Mesendoderm (in vitro differentiated cells): ENCODE data around the gene UBE2E2.

Source experiments
- DNase-seq: peaks from one replicate; pipeline ENCODE4 v3.0.0; 2013
- H2AK5ac ChIP-seq: 2 replicates; pipeline ENCODE4 v1.6.1; 2013; ENCODE audit warnings: low read length, inconsistent platforms
- H2BK120ac ChIP-seq: 2 replicates; pipeline ENCODE4 v1.6.1; 2013; ENCODE audit warnings: low read depth, mild to moderate bottlenecking, low read length, moderate library complexity, mixed read lengths
- H2BK15ac ChIP-seq: replicated peaks from 2 replicates; pipeline ENCODE4 v1.6.1; 2013; ENCODE audit warnings: low read depth, mild to moderate bottlenecking, moderate library complexity
- H2BK5ac ChIP-seq: 2 replicates; pipeline ENCODE4 v1.6.1; 2013; ENCODE audit warnings: low read length, inconsistent platforms
- H3K18ac ChIP-seq: 2 replicates; pipeline ENCODE4 v1.6.1; 2013; ENCODE audit warnings: mild to moderate bottlenecking, low read length, mixed read lengths
- H3K23ac ChIP-seq: one replicate; pipeline ENCODE4 v1.6.1; 2013; ENCODE audit warnings: low read length
- H3K27ac ChIP-seq: 2 replicates; pipeline ENCODE4 v1.5.1; 2013; ENCODE audit warnings: low read depth, mild to moderate bottlenecking, inconsistent platforms, low read length, moderate library complexity
- H3K27me3 ChIP-seq: 2 replicates; pipeline ENCODE4 v1.6.1; 2013; ENCODE audit warnings: low read length, control low read depth, mild to moderate bottlenecking, inconsistent platforms; ENCODE audit not compliant: insufficient read depth, poor library complexity
- H3K36me3 ChIP-seq: 2 replicates; pipeline ENCODE4 v1.6.1; 2013; ENCODE audit warnings: low read length, inconsistent platforms; ENCODE audit not compliant: control insufficient read depth, insufficient read depth
- H3K4ac ChIP-seq: one replicate; pipeline ENCODE4 v1.6.1; 2013; ENCODE audit warnings: low read depth, mild to moderate bottlenecking, low read length, moderate library complexity
- H3K4me1 ChIP-seq: 2 replicates; pipeline ENCODE4 v1.6.1; 2013; ENCODE audit warnings: low read depth, low read length, inconsistent platforms; ENCODE audit not compliant: control insufficient read depth
- H3K4me2 ChIP-seq: 2 replicates; pipeline ENCODE4 v1.6.1; 2013; ENCODE audit warnings: low read length
- H3K4me3 ChIP-seq: 2 replicates; pipeline ENCODE4 v1.5.1; 2013; ENCODE audit warnings: mild to moderate bottlenecking, low read length
- H3K56ac ChIP-seq: one replicate; pipeline ENCODE4 v1.6.1; 2013; ENCODE audit warnings: low read length
- H3K79me1 ChIP-seq: 2 replicates; pipeline ENCODE4 v1.6.1; 2013; ENCODE audit warnings: low read length, inconsistent platforms
- H3K79me2 ChIP-seq: 2 replicates; pipeline ENCODE4 v1.6.1; 2013; ENCODE audit warnings: mild to moderate bottlenecking, low read length; ENCODE audit not compliant: control insufficient read depth, insufficient read depth
- H3K9ac ChIP-seq: 2 replicates; pipeline ENCODE4 v1.6.1; 2013; ENCODE audit warnings: low read length, inconsistent platforms
- H4K5ac ChIP-seq: one replicate; pipeline ENCODE4 v1.6.1; 2013; ENCODE audit warnings: low read length
- H4K8ac ChIP-seq: one replicate; pipeline ENCODE4 v1.6.1; 2013; ENCODE audit warnings: low read depth, mild to moderate bottlenecking, control low read depth, low read length, moderate library complexity
- WGBS: extraction: QIAGEN DNeasy Blood & Tissue Kit; methylation state at CpG from one replicate; pipeline ENCODE4 v1.1.7; 2013; ENCODE audit warnings: low lambda C conversion rate, missing lambda C conversion rate; ENCODE audit not compliant: insufficient coverage; ENCODE audit errors: extremely low coverage; 5-methylcytosine and 5-hydroxymethylcytosine counted together

Gene UBE2E2

GRCh38 chr3:23439080-23439479 lies 236.0 kb downstream of the UBE2E2 start:
- H4K8ac ChIP-seq: no peak overlapping the region
- H3K4me3 ChIP-seq: no peak overlapping the region
- H2AK5ac ChIP-seq: no peak overlapping the region
- H4K5ac ChIP-seq: no peak overlapping the region
- H3K4ac ChIP-seq: no peak overlapping the region
- DNase-seq: no peak
- H3K18ac ChIP-seq: no peak overlapping the region
- no peaks in the 10 kb centered on the region for H3K27me3 ChIP-seq
- H3K27ac ChIP-seq: no peak overlapping the region
- H3K23ac ChIP-seq: no peak overlapping the region
- no peaks in the 10 kb centered on the region for H3K4me1 ChIP-seq
- no CpG with 5 or more reads among the region's 2 CpGs for WGBS
- H2BK120ac ChIP-seq: no peak overlapping the region
- H3K79me1 ChIP-seq: peaks cover 3% of the 10 kb centered on the region
- no peak overlapping the region for H3K56ac ChIP-seq
- H3K36me3 ChIP-seq: no peaks in the 10 kb centered on the region
- H3K4me2 ChIP-seq: no peak overlapping the region
- no peak overlapping the region for H2BK5ac ChIP-seq
- H3K9ac ChIP-seq: no peak overlapping the region
- no peaks in the 10 kb centered on the region for H3K79me2 ChIP-seq
- no peak overlapping the region for H2BK15ac ChIP-seq

DNA sequence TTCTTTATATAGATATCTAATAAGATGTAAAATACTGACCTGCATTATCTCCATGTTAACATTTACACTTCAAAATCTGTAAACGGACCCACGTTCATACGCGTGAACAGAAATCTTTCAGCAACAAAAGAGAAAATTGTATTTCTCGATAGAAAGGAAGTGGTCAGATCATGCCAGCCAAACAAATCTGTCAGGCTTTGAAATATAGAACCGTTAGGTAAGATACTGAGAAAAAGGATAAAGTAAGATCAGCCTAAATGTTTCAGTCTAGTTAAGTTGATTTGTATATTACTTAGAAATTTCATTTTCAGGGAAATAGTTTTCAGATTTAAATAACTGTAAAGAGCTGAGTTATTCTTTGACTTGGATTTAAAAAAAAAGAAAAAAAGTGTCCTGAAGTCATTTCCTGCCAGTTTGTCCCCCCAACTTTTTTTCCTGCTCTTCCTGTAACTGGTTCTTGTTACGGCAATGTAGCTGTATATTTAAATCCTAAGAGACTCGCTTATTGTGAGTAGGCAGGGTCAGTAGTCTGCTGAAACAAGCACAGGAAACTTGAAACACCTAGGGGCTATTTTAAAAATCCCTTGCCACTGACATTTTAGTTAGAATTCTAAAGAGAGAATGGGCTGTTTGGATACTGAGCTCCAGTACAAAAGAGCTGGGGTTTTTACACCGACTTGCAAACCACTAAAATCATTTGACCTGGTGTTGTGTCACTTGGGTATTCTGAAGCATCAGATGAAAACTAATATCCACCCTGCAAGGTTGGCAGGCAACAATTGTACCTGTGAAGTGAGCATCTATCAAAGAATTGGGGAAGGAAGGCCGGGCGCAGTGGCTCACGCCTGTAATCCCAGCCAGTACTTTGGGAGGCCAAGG lies 237.5 kb downstream of the UBE2E2 start:
- H3K4ac ChIP-seq: no peak overlapping the region
- H4K8ac ChIP-seq: no peak overlapping the region
- no peak overlapping the region for H2AK5ac ChIP-seq
- H3K27me3 ChIP-seq: no peaks in the 10 kb centered on the region
- peak overlapping the region; percentile 6 for H3K18ac ChIP-seq
- H3K4me1 ChIP-seq: peaks cover 1% of the 10 kb centered on the region
- no peak overlapping the region for H3K23ac ChIP-seq
- H3K56ac ChIP-seq: no peak overlapping the region
- H2BK15ac ChIP-seq: no peak overlapping the region
- WGBS: no CpG with 5 or more reads among the region's 12 CpGs
- no peak overlapping the region for H4K5ac ChIP-seq
- H3K27ac ChIP-seq: no peak overlapping the region
- no peak overlapping the region for H2BK5ac ChIP-seq
- H3K9ac ChIP-seq: no peak overlapping the region
- no peak overlapping the region for H3K4me3 ChIP-seq
- no peaks in the 10 kb centered on the region for H3K79me2 ChIP-seq
- DNase-seq: no peak
- no peaks in the 10 kb centered on the region for H3K36me3 ChIP-seq
- H2BK120ac ChIP-seq: no peak overlapping the region
- H3K4me2 ChIP-seq: no peak overlapping the region
- peaks cover 6% of the 10 kb centered on the region for H3K79me1 ChIP-seq

GRCh38 chr3:23442598-23443383 lies 239.7 kb downstream of the UBE2E2 start:
- H3K79me1 ChIP-seq: peaks cover 4% of the 10 kb centered on the region
- H3K56ac ChIP-seq: no peak overlapping the region
- H4K5ac ChIP-seq: no peak overlapping the region
- no peak overlapping the region for H3K27ac ChIP-seq
- no peaks in the 10 kb centered on the region for H3K27me3 ChIP-seq
- H2BK15ac ChIP-seq: no peak overlapping the region
- no peak overlapping the region for H3K4ac ChIP-seq
- no peak overlapping the region for H2BK5ac ChIP-seq
- no peaks in the 10 kb centered on the region for H3K79me2 ChIP-seq
- no peak overlapping the region for H3K23ac ChIP-seq
- H3K18ac ChIP-seq: no peak overlapping the region
- no peak overlapping the region for H4K8ac ChIP-seq
- no peak overlapping the region for H2BK120ac ChIP-seq
- DNase-seq: peak; percentile 80
- no CpG with 5 or more reads among the region's 4 CpGs for WGBS
- H3K4me1 ChIP-seq: peaks cover 7% of the 10 kb centered on the region
- H3K4me2 ChIP-seq: no peak overlapping the region
- no peak overlapping the region for H3K9ac ChIP-seq
- H3K4me3 ChIP-seq: no peak overlapping the region
- no peaks in the 10 kb centered on the region for H3K36me3 ChIP-seq
- H2AK5ac ChIP-seq: no peak overlapping the region

GRCh38 chr3:23444386-23444785 lies 241.3 kb downstream of the UBE2E2 start:
- Histone ChIP-seq H4K5ac (no peak overlapping the region), H3K18ac (peak overlapping the region; percentile 64), H2BK15ac (no peak overlapping the region), H2AK5ac (no peak overlapping the region), H3K56ac (no peak overlapping the region), H3K36me3 (no peaks in the 10 kb centered on the region), H3K27me3 (no peaks in the 10 kb centered on the region), H3K79me1 (peaks cover 3% of the 10 kb centered on the region), H3K79me2 (no peaks in the 10 kb centered on the region), H2BK5ac (no peak overlapping the region), H3K23ac (no peak overlapping the region), H3K4me1 (peaks cover 7% of the 10 kb centered on the region), H3K4me3 (no peak overlapping the region), H3K9ac (no peak overlapping the region), H3K4me2 (no peak overlapping the region), H2BK120ac (no peak overlapping the region), H3K27ac (no peak overlapping the region), H4K8ac (no peak overlapping the region), H3K4ac (no peak overlapping the region)
- no peak for DNase-seq
- WGBS: no CpG with 5 or more reads among the region's 1 CpG

DNA sequence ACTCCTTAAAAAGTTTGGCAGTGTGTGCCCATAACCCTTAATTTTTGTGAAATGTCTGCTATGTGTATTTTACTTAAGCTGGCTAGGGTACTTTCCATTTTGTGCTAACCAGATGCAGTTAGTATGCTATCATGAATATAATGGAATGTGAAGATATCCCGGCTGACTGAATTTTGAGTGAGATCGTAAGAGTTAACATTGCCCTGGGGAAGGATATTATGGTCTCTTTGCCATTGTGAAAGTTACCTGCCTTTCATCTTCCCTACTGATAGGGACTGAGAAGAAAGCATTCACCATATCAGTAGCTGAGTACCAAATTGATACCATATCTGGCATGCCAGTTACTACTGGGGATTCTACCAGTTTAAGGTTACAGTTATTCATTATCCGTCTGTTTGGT lies 243.2 kb downstream of the UBE2E2 start:
- no peak overlapping the region for H3K9ac ChIP-seq
- H4K8ac ChIP-seq: no peak overlapping the region
- peaks cover 7% of the 10 kb centered on the region for H3K4me1 ChIP-seq
- H3K79me1 ChIP-seq: peaks cover 3% of the 10 kb centered on the region
- peak; percentile 73 for DNase-seq
- H4K5ac ChIP-seq: no peak overlapping the region
- peak overlapping the region; percentile 36 for H3K4ac ChIP-seq
- H2BK120ac ChIP-seq: no peak overlapping the region
- peak overlapping the region; percentile 64 for H3K18ac ChIP-seq
- H2BK15ac ChIP-seq: no peak overlapping the region
- no peaks in the 10 kb centered on the region for H3K79me2 ChIP-seq
- H2BK5ac ChIP-seq: no peak overlapping the region
- no peak overlapping the region for H3K4me3 ChIP-seq
- H3K27me3 ChIP-seq: no peaks in the 10 kb centered on the region
- no peak overlapping the region for H3K23ac ChIP-seq
- no CpG with 5 or more reads among the region's 3 CpGs for WGBS
- H2AK5ac ChIP-seq: no peak overlapping the region
- H3K56ac ChIP-seq: no peak overlapping the region
- no peaks in the 10 kb centered on the region for H3K36me3 ChIP-seq
- H3K4me2 ChIP-seq: no peak overlapping the region
- H3K27ac ChIP-seq: peak overlapping the region; percentile 37
